HG02588 (cell line): ENCODE data around the gene ZNF17.

Experiments
- ATAC-seq: cut with Tn5 transposase; IDR thresholded peaks from one replicate; pipeline ENCODE4 v1.9.1; 2021; ENCODE audit warnings: mild to moderate bottlenecking, moderate library complexity; ENCODE audit not compliant: unreplicated experiment

Gene ZNF17

GRCh38 chr19:57421037-57421436, 10.1 kb downstream of the ZNF17 start:
- no peak for ATAC-seq

- ATAC-seq: peak; percentile 9
Measured at GRCh38 chr19:57434386-57435061, 23.6 kb downstream of the ZNF17 start.

DNA sequence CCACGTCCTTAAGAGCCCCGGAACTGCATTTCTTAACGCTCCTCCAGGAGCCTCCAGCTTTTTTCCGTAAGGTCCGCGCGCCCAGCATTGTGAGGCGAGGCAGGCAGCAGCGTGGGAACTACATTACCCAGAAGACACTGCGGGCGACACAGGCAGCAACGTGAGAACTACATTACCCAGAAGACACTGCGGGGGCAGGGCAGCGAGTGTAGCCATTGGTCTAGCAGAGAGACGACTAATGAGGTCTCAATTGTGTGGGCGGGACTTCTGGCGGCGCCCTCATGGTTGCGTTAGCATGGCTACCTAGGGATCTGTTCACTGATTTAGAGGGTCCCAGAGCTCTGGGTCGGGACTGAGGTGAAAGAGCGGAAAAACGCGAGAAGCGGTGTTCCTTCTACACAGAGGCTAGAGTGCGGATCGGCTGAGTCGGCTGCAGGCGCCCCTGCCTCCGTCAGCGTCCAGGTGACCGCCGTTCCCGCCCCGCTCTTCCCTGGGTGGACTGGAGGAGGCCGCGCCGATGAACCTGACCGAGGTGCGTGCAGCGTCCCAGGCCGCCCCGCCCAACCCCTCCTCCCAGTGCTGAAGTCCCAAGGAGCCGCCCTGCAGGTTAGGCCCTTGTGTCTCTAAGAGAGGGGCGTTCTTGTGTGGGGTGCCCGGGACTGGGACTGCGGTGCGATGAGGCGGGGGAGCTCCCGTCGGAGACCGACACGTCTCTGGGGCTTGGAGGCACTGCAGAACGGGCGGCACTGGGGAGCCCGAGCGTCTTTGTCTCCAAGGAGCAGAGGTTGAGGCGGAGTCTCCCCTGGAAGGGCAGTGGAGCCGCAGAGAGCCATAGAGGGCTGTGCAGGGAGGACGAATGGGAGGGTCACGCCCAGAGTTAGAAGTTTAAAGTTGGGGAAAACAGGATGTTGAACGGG, 24.4 kb downstream of the ZNF17 start, which contains the start of gene ZNF749:
ZNF749 (plus strand) TSS at position 264 of the 917 bp plus-strand sequence; CDS start at position 518, 254 bp downstream.
- ATAC-seq: peak; percentile 96

DNA sequence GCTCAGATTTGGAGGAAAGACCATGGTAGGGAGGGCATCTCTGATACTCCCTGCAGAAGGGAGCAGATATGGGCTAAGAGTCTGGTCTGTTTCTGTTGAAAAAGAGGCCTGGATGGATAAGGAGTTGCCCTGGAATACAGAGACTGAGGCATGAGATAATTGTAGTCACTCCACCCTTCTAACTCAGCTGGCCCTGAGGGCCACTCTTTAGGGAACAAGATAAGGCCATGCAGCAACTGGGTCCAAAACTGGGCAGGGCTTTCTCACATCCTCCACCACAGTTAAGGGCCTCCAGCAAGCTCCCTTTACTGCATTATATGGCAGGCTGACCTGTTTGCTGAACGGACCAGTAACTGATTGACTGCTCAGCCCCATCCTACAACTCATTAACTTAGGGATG, 25.5 kb downstream of the ZNF17 start:
- no peak for ATAC-seq

DNA sequence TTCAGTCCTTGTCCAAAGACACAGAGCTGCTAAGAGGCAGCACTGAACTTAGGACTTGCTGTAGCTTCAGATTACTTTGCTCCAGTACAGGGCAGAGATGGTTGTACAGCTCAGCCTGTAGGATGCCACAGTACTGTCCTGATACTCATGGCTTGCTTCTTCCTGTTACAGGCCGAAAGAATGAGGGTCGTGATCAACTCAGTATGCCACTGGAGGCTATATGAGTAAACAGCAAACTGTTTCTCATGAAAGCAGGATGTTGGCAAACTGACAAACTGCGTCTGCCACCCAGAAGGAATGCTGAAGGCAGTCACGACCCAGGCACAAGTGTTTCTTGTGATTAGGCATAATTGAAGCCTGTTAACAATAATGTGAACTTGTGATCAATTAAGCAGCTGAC, 27.0 kb downstream of the ZNF17 start:
- ATAC-seq: no peak

DNA sequence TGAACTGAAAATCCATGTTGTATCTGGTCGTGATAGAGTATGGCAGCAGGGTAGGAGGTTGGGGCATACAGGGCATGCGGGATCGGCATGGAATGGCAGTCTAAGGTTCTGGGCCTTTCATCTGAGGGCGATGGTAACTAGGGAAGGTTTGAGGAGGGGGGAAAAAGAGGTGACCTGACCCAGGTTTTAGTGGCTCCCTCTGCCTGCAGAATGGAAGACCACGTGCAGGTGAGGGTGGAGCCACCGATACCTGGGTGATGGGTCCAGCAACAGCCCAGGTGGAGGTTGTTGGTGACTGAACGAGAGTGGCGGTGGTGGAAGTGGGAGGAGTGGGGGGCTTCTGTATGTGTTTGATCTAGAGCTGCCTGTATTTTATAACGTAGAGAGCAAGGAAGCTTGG, 28.0 kb downstream of the ZNF17 start:
- no peak for ATAC-seq

DNA sequence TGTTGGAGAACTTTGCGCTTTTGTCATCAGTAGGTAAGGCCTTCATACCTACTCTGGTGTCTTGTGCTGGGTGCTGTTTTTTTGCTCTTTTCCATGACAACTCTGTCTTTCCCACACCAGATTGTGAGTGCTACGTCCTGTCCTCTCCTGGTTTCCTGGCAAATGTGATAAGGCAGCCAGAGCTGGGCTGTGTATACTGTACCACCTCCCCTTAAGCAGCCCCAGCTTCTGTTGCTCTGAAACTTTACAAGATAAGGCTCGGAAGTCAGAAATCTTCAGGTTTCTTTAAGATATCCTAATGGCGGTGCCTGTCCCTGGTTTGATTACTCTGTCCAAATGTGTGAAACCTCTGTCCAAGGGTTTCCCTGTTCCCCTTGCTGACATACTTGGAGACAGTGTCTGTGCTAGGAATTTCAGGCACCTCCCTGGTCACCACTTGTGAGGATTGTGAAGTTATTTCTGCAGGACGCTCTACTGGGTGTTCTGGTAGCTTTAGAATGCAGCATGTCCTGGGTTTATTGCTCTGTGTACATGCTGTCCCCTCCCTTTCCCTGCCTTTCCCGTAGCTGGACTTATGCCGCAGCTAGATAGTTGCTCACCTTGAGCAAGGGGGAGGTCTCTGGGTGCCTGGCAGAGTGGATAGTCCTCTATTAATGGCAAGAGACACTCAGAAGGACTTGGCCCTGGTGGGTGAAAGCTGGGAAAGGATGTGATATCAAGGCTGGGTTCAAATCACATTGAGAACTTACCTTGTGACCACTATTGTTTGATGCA, 31.2 kb downstream of the ZNF17 start:
- no peak for ATAC-seq

DNA sequence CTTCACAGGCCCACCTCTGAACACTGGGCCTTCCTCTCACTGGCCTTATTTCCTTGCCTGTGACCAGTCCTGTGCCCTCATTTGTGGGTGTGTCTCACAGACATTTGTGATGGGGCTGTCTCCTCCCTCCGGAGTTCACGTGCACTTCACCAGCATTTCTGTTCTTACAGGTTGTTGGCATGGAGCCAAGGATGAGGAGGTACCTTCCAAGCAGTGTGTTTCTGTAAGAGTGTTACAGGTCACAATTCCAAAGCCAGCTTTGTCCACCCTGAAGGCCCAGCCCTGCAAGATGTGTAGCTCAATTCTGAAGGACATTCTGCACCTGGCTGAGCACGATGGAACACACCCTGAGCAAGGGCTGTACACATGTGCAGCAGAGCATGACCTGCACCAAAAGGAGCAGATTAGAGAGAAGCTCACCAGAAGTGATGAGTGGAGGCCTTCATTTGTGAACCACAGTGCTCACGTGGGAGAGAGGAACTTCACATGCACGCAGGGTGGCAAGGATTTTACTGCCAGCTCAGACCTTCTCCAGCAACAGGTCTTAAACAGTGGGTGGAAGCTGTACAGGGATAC, 32.2 kb downstream of the ZNF17 start:
- ATAC-seq: no peak

GRCh38 chr19:57452307-57452706, 41.3 kb downstream of the ZNF17 start:
- no peak for ATAC-seq

DNA sequence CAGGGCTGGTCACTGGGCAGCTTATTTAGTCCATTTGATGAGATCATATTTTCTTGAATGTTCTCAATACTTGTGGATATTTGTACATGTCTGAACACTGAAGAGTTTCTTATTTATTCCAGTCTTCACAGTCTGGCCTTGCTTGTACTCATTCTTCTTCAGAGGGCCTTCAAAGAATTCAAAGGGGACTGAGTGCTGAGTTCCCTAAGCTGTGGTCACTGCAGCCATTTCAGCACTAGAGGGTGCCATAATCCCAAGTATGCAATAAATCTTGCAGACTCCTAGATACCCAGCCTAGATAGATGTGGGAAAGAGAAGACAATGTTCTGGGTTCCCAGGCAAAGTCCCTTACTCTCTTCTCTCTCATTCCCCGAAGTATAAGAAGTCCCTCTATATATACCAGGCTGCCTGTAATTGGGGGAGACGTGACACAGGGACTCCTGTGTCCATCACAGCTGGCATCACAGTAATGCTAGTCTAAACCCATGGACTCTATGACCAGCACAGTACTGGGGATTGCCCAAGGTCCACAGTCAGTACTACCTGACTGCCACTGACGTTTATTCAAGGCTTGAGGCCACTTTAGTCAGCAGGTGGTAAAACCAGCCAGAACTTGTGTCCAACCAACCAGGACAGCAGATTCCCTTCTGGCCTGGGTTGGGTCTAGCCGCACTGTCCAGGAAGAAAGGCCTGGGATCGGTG, 54.9 kb downstream of the ZNF17 start:
- ATAC-seq: no peak

- no peak for ATAC-seq
Measured at GRCh38 chr19:57466489-57466888, 55.5 kb downstream of the ZNF17 start.
